HG02852 (cell line): Measurements from ENCODE around the gene RBM26.
"Not testable (repeated sequence)": the region's sequence is repeated elsewhere in the genome, so short reads cannot be mapped to it uniquely, and the experiment has no call there.

ENCODE experiments used
- ATAC-seq: cut with Tn5 transposase; IDR thresholded peaks from one replicate; pipeline ENCODE4 v1.9.1; 2021; ENCODE audit warnings: mild to moderate bottlenecking, moderate library complexity; ENCODE audit not compliant: unreplicated experiment

Gene RBM26

DNA sequence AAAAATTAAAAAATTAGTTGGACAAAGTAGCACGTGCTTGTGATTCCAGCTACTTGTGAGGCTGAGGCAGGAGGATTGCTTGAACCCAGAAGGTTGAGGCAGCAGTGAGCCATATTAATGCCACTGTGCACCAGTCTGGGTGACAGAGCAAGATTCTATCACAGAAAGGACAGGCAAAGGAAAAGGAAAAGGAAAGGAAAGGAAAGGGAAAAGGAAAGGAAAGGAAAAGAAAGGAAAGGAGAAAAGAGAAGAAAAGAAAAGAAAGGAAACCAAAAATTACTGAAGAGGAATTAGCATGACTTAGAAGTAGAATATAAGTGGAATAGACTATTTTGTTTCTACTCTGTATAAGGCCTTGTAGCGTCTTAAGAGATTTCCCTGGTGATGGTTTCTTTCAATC lies 122.3 kb downstream of the RBM26 start:
- no peak for ATAC-seq

DNA sequence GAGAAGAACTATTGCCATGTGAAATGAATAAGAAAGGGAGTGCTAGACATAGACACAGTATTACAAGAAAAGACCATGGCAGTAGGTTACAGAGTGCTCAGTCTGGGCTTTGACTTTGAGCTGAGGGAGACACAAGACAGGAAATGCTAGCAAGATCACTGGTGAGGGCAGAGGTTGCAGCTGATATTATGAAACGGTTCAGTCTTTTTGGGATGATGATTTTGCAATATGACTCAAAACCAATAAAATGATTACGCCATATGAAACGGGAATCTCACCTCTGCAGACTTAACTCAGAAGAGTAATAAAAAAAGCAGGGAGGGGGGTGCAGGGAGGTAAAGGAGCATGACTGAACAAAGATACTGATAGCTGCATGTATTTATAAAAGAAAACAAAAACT lies 123.1 kb downstream of the RBM26 start:
- ATAC-seq = no peak

GRCh38 chr13:79282508-79282907 lies 123.5 kb downstream of the RBM26 start:
- no peak for ATAC-seq

GRCh38 chr13:79281339-79281747 lies 124.7 kb downstream of the RBM26 start:
- ATAC-seq = no peak

DNA sequence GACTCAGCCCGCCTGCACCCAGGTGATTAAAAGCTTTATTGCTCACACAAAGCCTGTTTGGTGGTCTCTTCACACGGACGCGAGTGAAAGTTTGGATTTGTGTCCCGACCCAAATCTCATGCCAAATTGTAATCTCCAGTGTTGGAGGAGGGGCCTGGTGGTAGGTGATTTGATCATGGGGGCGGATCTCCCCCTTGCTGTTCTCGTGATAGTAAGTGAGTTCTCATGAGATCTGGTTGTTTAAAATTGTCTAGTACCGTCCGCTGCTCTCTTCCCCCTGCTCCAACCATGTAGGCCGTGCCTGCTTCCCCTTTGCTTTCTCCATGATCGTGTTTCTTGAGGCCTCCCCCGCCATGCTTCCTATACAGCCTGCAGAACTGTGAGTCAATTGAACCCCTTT lies 126.3 kb downstream of the RBM26 start:
- not testable (repeated sequence) for ATAC-seq

DNA sequence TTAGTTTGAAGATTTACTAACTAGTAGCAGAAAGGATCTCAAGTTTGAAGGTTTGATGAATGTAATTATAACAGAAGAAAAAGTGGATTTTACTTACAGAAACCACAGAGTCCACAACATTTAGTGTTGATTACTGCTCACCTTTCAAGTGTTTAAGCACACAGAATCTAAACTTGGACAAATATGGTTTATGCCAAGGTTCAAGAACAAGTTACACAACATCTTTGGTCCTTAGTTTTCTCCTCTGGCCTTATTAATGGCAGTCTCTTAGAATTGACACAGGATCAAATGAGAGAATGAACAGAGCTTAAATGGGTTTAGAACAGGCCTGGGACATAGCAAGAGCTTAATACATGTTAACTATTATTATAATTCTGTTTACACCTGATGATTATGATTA lies 133.0 kb downstream of the RBM26 start:
- no peak for ATAC-seq

DNA sequence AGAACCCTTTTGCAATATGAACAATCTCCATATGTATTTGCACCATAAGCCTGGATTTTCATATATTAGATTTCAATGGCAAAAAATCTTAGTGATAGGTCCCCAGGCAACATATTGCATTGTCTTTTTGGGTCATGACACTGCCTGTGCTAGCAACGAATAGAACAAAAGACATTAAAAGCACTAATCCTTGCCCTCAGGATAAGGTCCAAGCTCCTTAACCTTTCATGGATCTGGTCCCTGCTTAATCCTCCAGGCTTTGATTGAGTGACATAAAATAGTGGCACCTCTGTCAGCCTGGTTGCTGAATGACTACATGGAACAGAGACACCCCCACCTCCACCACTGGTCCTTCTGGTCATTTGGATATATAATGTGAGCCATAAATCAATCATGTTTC lies 134.4 kb downstream of the RBM26 start:
- ATAC-seq = no peak

DNA sequence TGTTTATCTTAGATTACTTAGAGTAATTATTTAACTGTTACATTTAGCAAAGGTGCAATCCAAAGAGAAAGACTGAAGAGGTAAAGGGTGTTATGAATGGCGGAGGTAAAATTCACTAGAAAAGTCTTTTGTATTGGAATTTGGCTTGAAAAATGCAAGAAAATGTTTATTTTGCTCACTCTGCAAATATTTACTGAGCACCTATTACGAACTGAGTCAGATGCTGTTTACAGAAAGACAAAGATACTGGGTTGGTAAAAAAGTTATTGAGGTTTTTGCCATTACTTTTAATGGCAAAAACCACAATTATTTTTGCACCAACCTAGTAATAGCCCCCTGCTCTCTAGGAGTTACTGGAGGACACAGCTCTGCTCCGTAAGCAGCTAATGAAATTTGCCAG lies 135.2 kb downstream of the RBM26 start:
- no peak for ATAC-seq
